ENCODE data around the gene C20orf96. TPM values are rescaled to one million over a fixed set of nuclear protein-coding genes. Genes with fewer than 3 reads are reported as not detected.

Gene C20orf96
- total and polyA plus RNA-seq, 4 donors = 0.70 to 2.6 (median 1.7) TPM

- H3K9me3 ChIP-seq (ENCODE audit: control insufficient read depth in 4 of 4, low read length in 3 of 4) = no peaks in the 10 kb centered on the region
- H3K27me3 ChIP-seq (ENCODE audit: control insufficient read depth in 4 of 4, insufficient read depth in 4 of 4, low read length in 3 of 4) = no peaks in the 10 kb centered on the region
- H3K4me3 ChIP-seq (ENCODE audit: low read depth in 1 of 3, low read length in 3 of 3) = no peak overlapping the region
- WGBS = 78% methylated on average over 7 of the region's 7 CpGs
- no peak overlapping the region for H3K27ac ChIP-seq (ENCODE audit: low read depth in 1 of 2, low read length in 2 of 2)
- H3K9ac ChIP-seq (ENCODE audit: low read depth in 1 of 2, low read length in 2 of 2) = no peak overlapping the region
- TF ChIP-seq FOXA1 (IDR thresholded peaks at IDR 0.05) (no peak), GABPA (IDR thresholded peaks at IDR 0.05 in 1 of 2, conservative IDR thresholded peaks at IDR 0.05 in 1 of 2) (no peak)
- H3K4me1 ChIP-seq (ENCODE audit: control insufficient read depth in 4 of 4, insufficient read depth in 4 of 4, low read length in 3 of 4) = peaks cover 5 to 31% (median 16%) of the 10 kb centered on the region in 4 donors
- H3K36me3 ChIP-seq (ENCODE audit: control insufficient read depth in 4 of 4, insufficient read depth in 3 of 4, low read depth in 1 of 4, low read length in 3 of 4) = no peaks in the 10 kb centered on the region
- no peak for DNase-seq (ENCODE audit: low spot score)
Measured at GRCh38 chr20:328975-329695, 38.6 kb upstream of the C20orf96 start.

- no peaks in the 10 kb centered on the region for H3K9me3 ChIP-seq (ENCODE audit: control insufficient read depth in 4 of 4, low read length in 3 of 4)
- H3K27me3 ChIP-seq (ENCODE audit: control insufficient read depth in 4 of 4, insufficient read depth in 4 of 4, low read length in 3 of 4) = no peaks in the 10 kb centered on the region
- no peak overlapping the region for H3K9ac ChIP-seq (ENCODE audit: low read depth in 1 of 2, low read length in 2 of 2)
- peak overlapping the region in 1 of 2 donors; percentile 1 for H3K27ac ChIP-seq (ENCODE audit: low read depth in 1 of 2, low read length in 2 of 2)
- no peak for DNase-seq (ENCODE audit: low spot score)
- WGBS = 69% methylated on average over 31 of the region's 31 CpGs
- H3K4me1 ChIP-seq (ENCODE audit: control insufficient read depth in 4 of 4, insufficient read depth in 4 of 4, low read length in 3 of 4) = peaks cover 7 to 31% (median 16%) of the 10 kb centered on the region in 4 donors
- no peak for TF ChIP-seq RXRA (IDR thresholded peaks at IDR 0.05)
- TF ChIP-seq CTCF (IDR thresholded peaks at IDR 0.05; ENCODE audit: low read depth, low read length, missing input control) = no peak
- TF ChIP-seq FOXA2 (IDR thresholded peaks at IDR 0.05) = no peak
- no peak for TF ChIP-seq RAD21 (IDR thresholded peaks at IDR 0.05)
- TF ChIP-seq JUND (IDR thresholded peaks at IDR 0.05) = no peak
- TF ChIP-seq ZBTB33 (IDR thresholded peaks at IDR 0.05) = no peak
- TF ChIP-seq SP1 (IDR thresholded peaks at IDR 0.05) = no peak
- no peak for TF ChIP-seq FOXA1 (IDR thresholded peaks at IDR 0.05)
- no peak for TF ChIP-seq EGR1 (IDR thresholded peaks at IDR 0.05; ENCODE audit: low read depth in 2 of 2)
- no peak for TF ChIP-seq HNF4G (IDR thresholded peaks at IDR 0.05)
- TF ChIP-seq HNF4A (conservative IDR thresholded peaks at IDR 0.05) = no peak
- no peak for TF ChIP-seq ATF3 (IDR thresholded peaks at IDR 0.05)
- TF ChIP-seq REST (IDR thresholded peaks at IDR 0.05) = no peak
- TF ChIP-seq YY1 (IDR thresholded peaks at IDR 0.05) = no peak
- no peak for TF ChIP-seq MAX (IDR thresholded peaks at IDR 0.05)
- TF ChIP-seq NR2F2 (IDR thresholded peaks at IDR 0.05) = no peak
- no peaks in the 10 kb centered on the region for H3K36me3 ChIP-seq (ENCODE audit: control insufficient read depth in 4 of 4, insufficient read depth in 3 of 4, low read depth in 1 of 4, low read length in 3 of 4)
- peak overlapping the region in 1 of 3 donors; percentile 28 for H3K4me3 ChIP-seq (ENCODE audit: low read depth in 1 of 3, low read length in 3 of 3)
Measured at GRCh38 chr20:328027-328974, 37.8 kb upstream of the C20orf96 start.
